GF-D8 (cell line): ENCODE results near the gene PGF.

Source experiments
- DNase-seq: peaks from one replicate; lab custom pipeline; 2025; lab: John Stamatoyannopoulos, UW

The PGF gene

DNA sequence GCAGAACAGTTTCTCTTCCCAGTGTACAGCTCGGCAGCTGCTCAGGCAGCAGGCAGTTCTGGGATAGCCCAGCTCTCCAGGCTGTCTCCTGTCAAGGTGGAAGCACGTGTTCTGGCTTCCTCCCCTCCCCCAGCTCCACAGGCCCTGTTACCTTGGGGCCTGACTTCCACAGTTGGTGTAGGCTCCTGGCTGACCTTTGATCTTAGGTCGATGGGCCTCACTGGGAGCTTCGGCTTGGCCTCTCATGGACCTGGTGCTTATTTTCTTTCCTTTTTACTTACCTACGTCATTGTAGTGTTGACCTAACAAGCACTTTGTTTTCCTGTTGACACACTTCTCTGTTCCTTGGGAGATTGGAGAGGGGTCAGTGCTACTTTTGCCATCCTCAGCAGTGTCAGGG, 56.7 kb downstream of the PGF start:
- no peak for DNase-seq

DNA sequence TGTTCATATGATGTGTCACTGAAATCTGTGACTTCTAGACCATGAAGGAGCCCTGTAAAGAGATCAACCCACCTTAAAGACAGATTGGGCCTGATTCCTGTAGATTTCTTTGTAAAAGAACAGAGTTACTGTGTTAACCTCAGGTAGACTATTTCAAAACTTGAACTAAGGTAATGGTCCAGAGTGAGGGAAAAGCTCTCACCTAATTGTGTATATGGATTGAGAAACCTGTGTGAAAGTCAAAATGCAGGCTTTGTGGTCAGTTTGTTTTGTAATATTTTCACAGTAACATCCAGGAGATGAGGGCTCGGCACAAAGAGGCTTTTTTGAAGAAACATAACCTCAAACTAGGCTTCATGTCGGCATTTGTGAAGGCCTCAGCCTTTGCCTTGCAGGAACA, 57.3 kb downstream of the PGF start:
- no peak for DNase-seq

DNA sequence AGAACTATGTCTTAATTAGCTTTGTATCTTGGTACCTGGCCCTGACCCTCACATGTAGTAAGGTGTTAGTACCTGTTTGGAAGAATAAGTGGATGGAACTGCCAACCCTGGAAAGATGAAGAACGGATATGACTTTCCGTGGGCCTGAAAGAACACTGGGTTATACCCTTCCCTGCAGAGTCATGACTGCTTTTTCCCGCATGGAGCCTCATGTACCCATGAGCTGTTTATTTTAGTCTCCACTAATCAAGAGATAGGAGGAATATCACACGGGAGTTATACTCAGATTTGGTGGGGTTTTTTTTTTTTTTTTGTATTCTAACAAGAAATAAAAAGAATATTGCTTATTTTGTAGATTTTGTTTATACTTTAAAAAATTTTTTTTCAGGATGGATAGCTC, 57.8 kb downstream of the PGF start:
- no peak for DNase-seq

DNA sequence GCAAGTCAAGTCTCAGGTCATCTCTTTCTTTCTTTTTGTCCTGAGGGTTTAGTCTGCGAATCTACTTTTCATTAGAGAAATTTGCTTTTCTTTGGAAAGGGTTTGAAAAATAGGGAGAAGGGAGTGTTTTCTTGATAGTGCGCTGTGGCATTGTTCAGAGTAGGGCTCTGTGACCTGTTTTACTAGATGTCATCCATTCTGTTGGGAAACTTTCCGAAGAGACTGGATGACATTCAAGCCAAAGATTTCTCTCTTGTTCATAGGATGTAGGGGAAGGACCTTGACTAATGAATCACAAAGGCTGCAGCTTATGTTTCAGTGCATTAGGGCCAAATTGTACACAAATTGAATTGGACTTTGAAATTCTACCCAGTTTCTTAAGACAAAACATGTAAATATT, 59.0 kb downstream of the PGF start:
- no peak for DNase-seq

DNA sequence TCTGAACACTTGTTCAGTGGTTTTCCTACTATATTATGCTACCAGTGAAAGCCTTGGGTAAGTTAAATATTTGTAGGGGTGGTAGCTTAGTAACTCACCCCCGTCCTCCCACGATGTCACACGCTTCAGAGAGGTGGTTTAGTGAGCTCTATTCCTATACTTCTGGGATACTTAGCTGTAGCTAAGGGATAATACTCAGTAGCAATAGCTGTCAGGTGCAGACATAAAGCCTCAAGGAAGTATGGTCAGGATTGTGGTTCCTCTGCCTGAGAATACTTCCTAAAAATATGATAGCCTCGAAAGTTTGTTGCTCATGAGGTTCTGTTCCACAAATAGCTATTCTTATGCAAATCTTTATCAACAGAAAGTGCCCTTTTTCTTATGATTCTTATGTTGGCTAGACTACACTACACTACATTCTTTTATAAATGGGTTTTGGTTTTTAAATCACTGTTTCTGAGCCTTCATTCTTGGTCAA, 61.7 kb downstream of the PGF start:
- DNase-seq, result peak; percentile 32

DNA sequence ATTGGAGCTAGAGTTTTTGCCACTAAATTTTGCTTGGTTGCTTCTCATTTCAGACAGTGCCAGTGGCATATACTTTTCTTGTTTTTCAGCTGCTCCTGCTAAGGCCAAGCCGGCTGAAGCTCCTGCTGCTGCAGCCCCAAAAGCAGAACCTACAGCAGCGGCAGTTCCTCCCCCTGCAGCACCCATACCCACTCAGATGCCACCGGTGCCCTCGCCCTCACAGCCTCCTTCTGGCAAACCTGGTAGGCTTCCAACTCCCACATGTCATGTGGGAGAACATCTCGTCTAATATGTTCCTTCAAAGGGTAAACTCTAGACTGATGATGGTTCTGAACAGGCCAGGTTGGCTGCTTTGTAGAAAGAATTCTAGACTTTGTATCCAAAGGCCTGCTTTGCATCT, 62.7 kb downstream of the PGF start:
- DNase-seq, result no peak

DNA sequence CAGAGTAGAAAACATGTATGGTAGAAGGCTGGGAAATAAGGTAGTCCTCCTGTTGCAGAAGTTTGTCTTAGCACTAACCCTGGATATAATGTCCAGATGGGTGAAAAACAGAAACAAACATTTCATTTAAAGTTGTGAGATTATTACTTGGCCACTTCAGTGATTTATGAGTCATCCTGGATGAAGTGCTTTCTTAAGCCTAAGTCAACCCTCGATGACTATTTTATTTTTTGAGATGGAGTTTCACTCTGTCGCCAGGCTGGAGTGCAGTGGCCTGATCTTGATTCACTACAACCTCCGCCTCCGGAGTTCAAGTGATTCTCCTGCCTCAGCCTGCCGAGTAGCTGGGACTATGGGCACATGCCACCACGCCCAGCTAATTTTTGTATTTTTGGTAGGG, 63.5 kb downstream of the PGF start:
- DNase-seq, result no peak
